HFF-Myc (cell line): ENCODE data around the gene GDPD5.

Experiments used
- DNase-seq: peaks from one replicate; pipeline ENCODE4 v3.0.0-alpha.2; 2011; ENCODE audit warnings: low read depth; ENCODE audit errors: extremely low read depth
- H3K4me3 ChIP-seq: replicated peaks from 2 replicates; pipeline ENCODE4 v1.5.1; 2011; ENCODE audit warnings: low read depth, mild to moderate bottlenecking, control low read depth, low read length
- TF ChIP-seq, protein P1 (sequence below): IDR thresholded peaks from 2 replicates; pipeline ENCODE4 v1.5.1; 2012; ENCODE audit warnings: mild to moderate bottlenecking, low read depth, low read length, control low read depth; ENCODE audit errors: missing control alignments

GDPD5 gene

DNA sequence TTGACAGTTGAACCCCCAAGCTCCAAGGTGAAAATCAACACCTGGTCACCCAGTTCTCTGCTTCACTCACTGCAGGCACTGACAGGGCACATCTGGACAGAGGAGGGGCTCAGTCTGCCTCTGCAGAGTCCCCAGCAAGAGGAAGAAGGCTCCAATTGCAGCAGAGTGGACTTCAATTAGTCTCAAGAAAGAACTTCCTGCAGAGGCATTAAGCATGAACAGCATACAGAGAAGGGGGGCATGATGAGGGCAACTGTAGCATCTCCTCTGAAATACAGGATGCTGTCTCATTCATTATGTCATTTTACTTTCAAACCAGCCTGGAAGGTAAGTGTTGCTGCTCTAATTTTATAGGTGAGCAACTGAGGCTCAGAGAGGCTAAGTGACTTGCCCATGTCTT, 11.1 kb downstream of the GDPD5 start:
- no peak for DNase-seq
- no peak overlapping the region for H3K4me3 ChIP-seq
- TF ChIP-seq, protein P1, sequence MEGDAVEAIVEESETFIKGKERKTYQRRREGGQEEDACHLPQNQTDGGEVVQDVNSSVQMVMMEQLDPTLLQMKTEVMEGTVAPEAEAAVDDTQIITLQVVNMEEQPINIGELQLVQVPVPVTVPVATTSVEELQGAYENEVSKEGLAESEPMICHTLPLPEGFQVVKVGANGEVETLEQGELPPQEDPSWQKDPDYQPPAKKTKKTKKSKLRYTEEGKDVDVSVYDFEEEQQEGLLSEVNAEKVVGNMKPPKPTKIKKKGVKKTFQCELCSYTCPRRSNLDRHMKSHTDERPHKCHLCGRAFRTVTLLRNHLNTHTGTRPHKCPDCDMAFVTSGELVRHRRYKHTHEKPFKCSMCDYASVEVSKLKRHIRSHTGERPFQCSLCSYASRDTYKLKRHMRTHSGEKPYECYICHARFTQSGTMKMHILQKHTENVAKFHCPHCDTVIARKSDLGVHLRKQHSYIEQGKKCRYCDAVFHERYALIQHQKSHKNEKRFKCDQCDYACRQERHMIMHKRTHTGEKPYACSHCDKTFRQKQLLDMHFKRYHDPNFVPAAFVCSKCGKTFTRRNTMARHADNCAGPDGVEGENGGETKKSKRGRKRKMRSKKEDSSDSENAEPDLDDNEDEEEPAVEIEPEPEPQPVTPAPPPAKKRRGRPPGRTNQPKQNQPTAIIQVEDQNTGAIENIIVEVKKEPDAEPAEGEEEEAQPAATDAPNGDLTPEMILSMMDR: no peak

DNA sequence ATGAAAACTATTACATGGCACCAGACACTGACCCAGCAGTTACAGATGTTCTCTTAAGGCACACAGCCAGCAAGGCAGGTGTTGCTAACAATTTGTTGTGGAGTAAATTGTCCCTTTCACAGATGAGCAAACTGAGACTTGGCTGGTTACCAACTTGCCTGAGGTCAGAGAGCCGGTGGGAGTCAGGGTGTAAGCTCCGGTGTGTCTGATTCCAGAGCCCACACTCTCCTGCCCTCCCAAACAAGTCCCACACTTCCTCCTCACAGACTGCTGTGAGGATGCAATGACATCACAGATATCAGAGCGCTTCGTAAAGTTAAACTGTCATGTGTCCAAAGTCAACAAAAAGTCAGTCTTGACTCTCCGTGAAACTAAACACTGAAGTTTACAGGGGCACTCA, 12.5 kb downstream of the GDPD5 start:
- DNase-seq: no peak
- TF ChIP-seq, protein P1: no peak
- no peak overlapping the region for H3K4me3 ChIP-seq

DNA sequence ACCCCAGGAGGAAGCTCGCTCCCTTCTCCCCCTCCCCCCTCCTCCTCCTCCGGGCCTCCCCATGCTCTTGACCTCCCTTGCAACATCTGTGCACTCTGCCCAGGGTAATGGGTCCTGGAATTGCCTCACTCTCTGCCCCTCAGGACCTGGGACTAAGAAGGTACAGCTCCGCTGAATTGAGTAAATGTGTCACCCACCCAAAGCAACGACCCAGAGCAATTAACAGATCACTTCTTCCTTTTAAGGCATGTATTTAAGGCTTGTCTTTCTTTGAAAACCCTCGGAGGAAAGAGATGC, 15.1 kb downstream of the GDPD5 start:
- DNase-seq: no peak
- no peak overlapping the region for H3K4me3 ChIP-seq
- TF ChIP-seq, protein P1: no peak

- no peak for DNase-seq
- H3K4me3 ChIP-seq: no peak overlapping the region
- TF ChIP-seq, protein P1: no peak
These were observed 15.6 kb downstream of the GDPD5 start for GRCh38 chr11:75510004-75510722.

DNA sequence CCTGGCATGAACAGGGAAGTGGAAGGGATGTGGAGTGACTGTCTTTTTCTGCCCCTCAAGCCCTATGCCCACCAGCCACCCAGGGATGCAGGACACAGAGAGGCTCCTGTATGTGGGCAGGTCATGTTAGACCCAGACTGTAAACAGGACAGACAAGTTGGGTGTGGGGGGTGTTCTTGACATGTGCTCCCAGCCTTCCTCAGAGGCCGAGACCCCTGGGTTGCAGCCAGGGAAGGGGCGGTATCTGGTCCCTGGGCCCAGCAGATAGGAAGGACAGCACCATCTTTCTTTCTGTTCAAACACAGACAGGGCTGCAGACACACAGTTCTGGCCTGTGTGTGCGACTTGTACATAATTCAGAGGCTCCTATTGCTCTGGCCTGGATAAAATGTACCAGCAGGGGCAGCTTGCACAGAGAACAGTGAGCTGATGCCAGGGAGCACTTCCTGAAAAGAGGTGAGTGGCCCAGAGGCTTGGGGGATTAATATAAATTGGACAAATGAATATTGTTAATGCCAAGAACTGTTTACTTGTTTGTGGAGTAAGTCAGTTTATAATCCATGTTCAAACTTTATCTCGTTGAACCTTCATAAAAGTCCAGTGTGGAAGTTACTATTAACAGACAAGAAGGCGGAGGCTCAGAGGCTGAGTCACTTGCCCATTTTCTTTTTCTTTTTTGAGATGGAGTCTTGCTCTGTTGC, 16.6 kb downstream of the GDPD5 start:
- TF ChIP-seq, protein P1: no peak
- H3K4me3 ChIP-seq: no peak overlapping the region
- no peak for DNase-seq

- DNase-seq: no peak
- TF ChIP-seq, protein P1: no peak
- no peak overlapping the region for H3K4me3 ChIP-seq
These were observed 17.6 kb downstream of the GDPD5 start for GRCh38 chr11:75508051-75508561.
